ENCODE measurements around the gene ARHGAP26.
"Not testable (repeated sequence)": the region's sequence is repeated elsewhere in the genome, so short reads cannot be mapped to it uniquely, and the experiment has no call there.

The ARHGAP26 gene

DNA sequence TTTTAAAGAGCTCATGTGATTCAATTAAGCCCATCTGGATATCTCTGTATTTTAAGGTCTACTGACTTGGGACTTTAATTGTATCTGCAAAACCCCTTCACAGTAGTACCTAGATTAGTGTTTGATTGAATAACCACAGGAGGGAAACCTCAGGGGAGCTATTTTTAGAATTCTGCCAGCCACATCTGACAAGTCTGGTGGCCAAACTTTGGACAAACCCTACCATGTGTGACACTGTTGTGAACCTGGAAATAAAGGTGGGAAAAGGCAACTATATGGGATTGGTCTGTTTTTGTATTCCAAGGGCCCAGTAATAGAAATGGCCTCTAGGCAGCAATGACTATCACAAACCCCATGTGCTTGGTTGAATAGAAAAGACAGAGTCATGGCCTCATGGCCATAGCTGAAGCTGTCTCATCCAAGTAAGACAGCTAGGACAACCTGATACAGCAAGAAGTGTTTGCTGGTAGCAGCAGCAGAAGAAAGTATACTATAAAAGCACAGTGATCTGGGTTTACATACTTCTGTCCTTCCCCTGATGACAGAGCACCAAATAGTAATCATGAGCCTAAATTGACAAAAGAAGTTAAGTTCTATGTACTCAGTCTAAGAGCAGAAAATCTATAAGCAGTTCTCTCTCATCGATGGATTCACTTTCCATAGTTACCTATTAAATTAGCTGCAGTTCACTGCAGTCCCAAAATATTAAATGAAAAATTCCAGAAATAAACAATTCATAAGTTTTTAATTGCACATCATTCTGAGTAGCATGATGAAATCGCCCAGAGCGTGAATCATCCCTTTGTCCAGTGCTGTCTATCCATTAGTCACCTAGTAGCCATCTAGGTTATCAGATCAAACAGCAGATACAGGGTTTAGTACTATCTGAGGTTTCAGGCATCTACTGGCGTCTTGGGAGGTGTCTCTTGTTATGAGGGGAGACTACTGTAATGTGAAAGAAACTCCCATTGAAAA, 189.8 kb downstream of the ARHGAP26 start:
- no peak for DNase-seq (ENCODE audit: low read depth)

DNA sequence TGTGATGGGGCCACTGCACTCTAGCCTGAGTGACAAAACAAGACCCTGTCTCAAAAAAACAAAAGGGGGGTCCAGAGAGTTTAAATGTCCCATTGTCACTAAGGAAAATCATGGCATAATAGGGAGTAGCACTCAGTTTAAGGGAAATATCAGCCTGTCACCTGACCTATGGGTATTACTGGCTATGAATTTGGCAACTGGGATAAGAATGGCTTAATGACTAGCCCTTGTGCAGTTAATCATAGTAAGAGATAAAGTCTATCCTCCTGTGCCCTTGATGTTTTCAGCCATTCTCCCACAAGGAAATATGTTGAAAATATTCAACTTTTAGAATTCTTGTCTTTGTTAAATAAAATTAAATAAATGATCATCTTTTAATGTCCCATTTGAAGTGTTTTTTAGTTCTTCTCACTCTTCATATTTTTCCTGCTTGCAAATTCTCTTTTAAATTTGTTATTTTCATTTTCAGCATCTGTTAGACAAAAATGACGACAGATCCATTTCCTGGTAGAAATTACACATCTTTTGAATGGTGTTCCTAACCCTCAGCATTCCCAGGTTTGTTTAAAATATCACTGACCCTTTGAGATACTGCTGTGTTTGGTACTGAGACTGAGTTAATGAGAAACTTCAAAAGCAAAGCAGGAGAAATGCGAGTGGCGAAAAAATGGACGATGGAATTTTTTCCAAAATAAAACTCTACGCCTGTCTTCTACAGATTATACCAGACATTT, 191.4 kb downstream of the ARHGAP26 start:
- no peak for DNase-seq (ENCODE audit: low read depth)

DNA sequence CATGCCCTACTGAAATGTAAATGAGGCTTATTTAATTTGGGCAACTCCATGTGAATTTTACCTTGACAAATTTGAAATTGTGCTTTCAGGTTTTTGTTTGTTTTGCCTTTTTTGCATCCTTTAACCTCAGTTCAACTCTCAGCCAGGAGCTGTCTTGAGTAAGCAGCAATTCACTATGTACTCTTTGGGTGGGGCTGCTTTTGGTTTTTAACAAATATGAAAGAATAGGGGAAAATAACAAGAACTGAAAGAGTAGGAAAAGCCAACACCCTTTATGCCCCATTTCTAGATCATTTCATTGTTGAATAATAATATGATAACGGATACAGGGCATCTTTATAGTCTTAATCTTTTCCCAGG, 192.0 kb downstream of the ARHGAP26 start:
- no peak for DNase-seq (ENCODE audit: low read depth)

DNA sequence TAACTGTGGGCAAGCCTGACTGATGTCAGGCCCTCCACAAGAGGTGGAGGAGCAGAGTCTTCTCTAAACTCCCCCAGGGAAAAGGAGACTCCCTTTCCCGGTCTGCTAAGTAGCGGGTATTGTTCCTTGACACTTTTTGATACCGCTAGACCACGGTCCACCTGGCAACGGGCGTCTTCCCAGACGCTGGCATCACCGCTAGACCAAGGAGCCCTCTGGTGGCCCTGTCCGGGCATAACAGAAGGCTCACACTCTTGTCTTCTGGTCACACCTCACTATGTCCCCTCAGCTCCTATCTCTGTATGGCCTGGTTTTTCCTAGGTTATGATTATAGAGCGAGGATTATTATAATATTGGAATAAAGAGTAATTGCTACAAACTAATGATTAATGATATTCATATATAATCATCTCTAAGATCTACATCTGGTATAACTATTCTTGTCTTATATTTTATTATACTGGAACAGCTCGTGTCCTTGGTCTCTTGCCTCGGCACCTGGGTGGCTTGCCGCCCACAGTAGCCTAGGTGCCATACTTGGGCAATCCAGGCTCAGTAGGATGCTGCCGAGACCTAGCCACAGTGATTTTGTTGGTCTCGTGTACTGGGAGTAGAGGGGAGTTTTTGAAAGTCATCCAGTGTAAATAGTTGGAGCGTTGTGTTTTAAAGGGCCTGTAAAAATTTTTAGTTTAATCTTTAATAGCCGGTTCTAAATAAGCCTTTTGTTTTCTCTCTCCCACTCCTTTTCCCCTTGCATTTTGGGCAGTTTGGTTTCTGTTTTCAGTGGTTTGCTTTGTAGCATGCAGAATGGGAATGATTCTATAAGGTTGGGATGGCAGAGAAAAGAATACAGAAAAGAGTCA, 195.3 kb downstream of the ARHGAP26 start:
- DNase-seq (ENCODE audit: low read depth) = not testable (repeated sequence)

DNA sequence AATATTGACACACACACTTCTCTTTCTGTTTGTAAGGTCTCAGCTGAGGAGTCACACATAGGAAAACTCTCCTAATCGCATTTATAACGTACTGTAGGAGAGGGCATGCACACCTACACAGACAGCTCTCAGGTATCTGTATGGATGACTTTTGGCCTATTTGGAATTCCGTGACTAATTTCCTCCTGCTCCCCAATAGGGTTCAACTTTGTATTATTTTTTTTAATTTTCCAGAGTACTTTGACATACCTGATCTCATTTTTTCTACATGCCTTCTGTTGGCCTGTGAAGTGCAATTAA, 195.9 kb downstream of the ARHGAP26 start:
- DNase-seq (ENCODE audit: low read depth) = no peak

DNA sequence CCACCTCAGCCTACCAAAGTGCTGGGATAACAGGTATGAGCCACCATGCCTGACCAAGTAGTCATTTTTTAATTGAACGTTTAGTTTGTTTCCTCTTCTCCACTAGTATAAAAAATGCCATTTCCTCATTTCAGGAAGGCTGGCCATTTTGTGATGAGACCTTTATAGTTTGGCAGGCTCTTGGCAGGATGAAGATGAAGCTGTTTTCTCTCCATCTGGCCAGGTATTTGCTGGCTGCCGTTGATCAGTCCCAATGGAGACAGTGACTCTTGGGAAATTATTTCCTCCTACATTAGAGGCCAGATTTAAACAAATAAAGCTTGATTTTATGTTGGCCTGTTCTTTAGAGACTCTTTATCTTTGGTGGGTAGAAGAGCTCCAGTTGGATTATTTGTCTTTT, 199.0 kb downstream of the ARHGAP26 start:
- DNase-seq (ENCODE audit: low read depth) = no peak

DNA sequence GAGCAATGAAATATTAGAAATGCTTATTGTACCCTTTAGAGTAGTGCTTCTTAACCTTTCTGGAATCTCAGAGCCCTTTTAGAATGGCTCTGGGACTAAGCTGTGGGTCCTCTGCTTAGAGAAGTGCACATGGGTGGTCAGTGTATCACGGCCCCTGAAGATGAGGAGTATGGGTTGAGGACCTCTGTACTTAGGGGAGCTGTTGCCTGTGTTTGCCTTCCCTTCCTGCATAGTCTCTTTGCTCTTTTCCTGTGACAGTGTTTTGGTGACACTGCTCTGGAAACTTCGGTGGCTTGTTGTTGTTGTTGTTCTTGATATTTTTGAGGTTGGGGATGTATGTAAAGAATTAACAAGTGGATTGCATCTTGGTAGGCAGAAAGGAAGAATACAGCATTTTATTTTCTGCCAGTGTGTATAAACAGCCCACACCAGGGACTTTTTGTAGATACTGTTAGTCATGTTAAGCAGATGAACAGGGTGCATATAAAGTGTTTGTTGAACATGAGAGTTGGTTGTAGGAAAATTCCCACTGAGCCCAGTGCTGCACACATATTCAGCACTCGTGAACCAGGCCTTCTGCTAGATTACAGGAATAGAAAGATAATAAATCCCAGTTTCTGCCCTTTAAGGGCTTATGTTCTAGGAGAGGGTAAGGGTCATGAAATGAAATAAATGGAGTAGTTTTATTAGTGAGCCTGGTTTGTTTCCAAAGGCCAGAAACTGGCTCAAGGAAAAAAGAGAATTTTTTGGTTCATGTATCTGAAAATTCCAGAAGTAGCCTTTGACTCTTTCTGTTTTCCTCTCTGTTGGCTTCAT, 199.7 kb downstream of the ARHGAP26 start:
- DNase-seq (ENCODE audit: low read depth) = no peak

DNA sequence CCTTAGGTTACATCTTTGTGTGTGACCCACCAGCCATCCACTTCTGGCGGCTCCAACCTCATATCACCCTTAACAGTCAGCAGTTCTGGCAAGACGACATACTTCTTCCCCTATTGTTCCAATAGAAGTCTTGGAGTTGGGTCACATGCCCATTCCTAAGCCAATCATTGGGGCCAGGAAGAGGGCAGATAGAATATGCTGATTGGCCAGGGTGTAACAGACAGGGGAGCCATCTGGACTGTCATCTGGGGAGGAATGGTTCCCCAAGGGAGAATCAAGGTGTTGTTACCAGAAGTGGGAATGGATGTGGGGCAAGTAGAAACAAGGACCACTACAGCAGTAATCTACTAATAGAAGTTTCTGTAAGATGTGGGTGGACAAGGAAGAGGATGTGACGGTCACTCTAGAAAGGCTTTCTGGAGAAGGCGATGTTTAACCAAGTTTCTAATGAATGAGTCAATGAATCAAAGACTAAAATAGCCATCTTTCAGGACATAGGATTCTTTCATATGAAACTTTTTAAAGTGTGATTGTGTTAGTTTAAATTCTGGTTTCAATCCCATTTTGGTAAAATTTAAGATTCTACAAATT, 200.4 kb downstream of the ARHGAP26 start:
- no peak for DNase-seq (ENCODE audit: low read depth)

DNA sequence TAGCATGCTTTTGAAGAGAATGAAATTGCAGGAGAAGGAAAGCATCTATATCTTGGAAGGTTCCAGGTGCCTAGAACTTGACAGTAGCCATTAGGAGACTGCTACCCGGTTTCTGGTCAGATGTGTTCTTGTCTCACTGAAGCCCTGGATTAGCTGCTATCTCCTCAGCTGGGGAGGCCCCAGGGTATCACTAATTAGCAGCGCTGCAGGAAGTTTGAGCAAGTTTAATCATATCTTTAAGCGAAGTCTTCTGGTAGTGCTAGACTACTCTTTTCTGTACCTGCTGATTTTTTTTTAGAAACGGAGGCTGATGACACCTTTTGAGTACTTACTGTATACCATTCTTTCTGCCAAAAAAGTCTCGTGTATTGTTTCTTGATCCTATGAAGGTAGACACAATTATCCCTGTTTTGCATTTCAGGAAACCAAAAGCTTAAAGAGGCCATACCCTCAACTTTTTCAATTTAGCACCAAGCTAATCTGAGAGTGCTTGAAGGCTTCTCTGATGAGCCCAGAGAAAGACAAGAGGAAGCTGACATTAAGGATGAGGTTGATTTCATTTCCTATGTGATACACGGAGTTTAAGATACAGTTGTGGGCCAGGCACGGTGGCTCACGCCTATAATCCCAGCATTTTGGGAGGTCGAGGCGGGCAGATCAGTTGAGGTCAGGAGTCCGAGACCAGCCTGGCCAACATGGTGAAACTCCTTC, 201.3 kb downstream of the ARHGAP26 start:
- DNase-seq (ENCODE audit: low read depth) = no peak

DNA sequence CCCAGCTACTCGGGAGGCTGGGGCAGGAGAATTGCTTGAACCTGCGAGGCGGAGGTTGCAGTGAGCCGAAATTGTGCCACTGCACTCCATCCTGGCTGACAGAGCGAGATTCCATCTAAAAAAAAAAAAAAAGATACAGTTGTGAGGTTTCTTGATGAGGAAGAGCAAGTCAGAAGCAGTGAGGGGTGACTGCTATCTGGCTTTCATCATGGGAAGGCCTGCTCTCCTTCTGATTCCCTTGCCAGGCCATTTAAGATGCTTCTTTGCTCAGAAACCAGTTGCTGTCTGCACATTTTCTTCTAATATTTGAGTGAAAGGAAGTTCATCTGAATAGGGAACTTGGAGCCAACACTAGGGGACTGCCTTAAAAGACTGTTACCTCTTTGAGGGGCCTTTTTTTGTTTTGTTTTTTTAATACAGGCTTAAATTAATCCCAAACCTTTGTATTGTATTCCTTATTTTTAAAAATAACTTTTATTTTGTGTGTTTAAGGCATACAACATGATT, 201.9 kb downstream of the ARHGAP26 start:
- DNase-seq (ENCODE audit: low read depth) = no peak

DNA sequence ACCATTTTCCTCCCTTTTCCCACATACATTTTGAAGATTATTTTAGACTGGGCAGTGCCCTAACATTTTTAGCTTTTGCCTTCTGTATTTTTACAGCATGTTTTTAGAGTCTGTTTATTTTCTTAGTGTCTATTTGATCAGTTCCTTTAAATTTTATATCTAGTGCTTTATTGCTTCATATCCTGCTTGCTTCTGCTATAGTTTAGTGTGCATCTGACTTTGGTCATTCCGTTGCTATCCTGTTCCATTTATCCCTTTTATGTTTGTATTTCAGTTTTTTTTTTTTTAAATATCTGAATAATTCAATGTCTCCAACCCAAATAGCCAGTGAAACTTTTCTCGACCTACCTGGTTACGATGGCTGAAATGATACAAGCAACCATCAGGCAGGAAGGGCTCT, 203.8 kb downstream of the ARHGAP26 start:
- no peak for DNase-seq (ENCODE audit: low read depth)

DNA sequence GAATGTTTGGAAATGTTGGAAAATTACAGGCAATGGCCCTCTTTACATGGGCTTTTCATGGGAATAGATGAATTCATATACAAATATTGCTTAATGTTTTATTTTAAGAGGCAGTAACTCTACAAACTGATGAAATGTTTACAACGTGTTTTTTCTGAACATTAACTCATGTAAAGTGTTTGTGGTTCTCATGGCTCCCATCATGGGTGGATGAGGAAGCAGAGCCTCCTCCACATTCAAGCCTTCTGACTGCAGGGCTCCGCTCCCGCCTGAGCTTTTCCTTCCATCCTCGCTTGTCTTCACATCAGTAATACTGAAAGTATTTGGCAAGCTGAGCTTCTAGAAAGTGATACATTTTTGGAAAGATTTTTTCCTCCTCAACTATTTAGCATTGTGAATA, 204.2 kb downstream of the ARHGAP26 start:
- DNase-seq (ENCODE audit: low read depth) = no peak

DNA sequence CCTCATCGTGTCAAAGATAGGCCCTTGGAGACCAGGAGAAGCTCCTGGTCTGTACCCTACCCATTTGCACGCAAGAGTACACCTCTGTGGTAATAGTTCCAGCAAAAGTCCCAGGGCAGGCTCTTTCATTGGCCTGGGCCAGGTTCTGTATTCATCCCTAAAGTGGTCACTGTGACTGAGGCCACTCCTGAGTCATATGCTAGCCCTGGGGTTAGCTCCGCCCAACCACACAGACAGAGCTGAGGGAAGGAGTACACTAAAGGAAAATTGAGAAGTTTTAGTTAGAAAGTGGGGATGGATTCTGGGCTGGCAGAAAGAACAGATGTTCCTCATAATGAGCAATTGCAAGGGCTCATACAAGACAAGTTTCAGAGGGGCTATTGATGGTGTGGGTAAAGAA, 206.7 kb downstream of the ARHGAP26 start:
- DNase-seq (ENCODE audit: low read depth) = no peak

DNA sequence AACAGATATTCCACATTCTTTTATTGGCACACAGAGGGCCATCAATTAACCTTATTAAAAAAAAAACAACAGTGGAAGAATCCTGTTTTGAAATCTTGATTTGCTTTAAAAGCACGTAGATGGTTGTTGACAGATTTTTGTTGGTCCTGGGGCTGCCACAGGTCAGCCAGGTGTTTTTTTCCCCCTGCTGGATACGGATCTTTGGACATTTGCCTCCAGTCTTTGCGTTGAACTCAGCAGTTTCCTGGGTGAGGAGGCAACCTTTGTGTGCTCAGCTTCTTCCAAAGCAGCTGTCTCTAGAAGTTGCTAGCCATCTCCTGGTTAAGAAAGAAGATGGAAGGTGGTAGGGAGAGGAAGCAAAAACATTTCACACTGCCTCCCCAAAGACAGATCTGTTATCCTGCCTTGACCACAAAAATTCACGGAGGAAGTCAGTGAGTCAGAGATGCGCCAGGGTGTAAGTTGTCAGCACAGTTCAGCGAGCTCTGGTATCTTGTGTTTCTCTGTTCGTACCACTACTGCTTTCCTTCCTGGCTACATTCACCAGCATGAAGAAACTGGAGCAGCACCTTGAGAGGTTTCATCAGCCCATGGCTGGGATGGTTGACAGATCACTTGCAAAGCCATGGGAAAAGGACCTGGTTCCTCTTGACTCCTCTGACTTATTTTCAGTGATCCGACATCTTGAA, 207.3 kb downstream of the ARHGAP26 start:
- DNase-seq (ENCODE audit: low read depth) = peak; percentile 56

DNA sequence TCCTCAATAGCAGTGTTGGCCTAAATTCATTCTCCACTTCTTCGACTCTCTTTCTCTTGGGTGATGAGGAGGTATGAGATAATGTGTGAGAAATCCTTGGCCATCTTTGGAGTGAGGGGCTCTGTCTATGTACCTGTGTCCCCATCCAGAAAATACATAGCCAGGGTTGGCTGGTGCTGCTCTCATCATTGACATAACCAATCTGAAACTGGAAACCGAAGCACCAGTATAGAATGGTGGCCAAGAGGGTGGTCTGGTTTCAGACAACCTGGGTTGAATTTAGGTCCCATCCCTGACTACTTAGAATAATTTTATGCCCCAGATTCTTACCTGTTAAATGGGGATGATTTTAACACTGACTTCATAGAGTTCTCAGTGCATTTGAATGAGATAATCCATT, 208.1 kb downstream of the ARHGAP26 start:
- DNase-seq (ENCODE audit: low read depth) = no peak

DNA sequence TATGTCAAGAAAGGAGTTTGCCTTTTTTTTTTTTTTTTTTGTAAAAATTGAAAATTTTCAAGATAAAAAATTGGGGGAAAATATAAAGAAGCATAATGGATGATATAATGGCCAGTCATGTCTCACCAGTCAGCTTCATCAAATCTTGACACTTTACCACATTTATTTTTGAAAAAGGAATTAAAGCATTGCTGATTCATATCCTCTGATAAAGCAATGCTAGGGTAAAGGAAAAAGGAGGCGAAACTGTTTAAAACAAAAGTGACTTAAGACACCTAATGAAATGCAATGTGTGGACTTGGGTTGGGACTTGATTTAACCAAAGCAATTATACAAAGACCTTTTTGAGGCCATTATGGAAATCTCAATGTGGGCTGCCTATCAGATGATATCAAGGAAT, 208.5 kb downstream of the ARHGAP26 start:
- DNase-seq (ENCODE audit: low read depth) = no peak

DNA sequence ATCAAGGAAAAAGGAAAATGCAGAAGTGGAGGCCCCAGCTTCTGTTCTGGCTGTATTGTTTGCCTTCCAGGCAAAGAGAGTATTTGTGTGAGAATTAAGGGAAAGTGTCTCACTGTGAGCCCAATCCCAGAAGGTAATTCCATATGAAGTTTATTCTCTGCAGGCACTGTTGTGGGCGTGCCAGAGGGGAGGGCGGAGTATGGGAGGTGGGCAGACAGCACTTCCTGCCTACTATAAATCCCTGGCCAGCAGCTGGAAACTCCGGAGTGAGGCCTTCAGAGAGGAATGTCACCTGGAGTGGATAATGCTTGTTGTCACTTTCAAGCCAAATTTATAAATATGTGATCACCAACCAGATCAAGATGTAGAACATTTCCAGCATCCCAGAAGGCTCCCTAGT, 209.5 kb downstream of the ARHGAP26 start:
- DNase-seq (ENCODE audit: low read depth) = no peak

DNA sequence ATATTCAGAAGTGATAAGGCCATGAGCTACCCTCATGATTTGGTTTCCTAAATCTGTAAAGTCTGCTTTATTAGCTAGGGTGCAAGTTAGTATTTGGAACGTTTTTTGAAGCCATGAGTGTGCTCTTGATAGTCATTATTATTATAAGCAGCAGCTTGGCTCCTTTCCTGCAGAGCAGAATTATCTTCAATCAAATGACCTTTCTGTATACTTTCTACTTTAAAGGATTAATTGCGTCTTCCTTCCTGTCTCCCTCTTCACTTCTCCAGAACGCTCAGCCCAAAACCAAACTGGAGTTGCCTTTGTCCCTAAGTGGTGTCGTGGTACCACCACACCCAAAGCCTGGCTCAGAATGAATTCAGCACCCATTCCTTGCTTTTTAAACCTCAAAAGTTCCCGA, 211.3 kb downstream of the ARHGAP26 start:
- no peak for DNase-seq (ENCODE audit: low read depth)

DNA sequence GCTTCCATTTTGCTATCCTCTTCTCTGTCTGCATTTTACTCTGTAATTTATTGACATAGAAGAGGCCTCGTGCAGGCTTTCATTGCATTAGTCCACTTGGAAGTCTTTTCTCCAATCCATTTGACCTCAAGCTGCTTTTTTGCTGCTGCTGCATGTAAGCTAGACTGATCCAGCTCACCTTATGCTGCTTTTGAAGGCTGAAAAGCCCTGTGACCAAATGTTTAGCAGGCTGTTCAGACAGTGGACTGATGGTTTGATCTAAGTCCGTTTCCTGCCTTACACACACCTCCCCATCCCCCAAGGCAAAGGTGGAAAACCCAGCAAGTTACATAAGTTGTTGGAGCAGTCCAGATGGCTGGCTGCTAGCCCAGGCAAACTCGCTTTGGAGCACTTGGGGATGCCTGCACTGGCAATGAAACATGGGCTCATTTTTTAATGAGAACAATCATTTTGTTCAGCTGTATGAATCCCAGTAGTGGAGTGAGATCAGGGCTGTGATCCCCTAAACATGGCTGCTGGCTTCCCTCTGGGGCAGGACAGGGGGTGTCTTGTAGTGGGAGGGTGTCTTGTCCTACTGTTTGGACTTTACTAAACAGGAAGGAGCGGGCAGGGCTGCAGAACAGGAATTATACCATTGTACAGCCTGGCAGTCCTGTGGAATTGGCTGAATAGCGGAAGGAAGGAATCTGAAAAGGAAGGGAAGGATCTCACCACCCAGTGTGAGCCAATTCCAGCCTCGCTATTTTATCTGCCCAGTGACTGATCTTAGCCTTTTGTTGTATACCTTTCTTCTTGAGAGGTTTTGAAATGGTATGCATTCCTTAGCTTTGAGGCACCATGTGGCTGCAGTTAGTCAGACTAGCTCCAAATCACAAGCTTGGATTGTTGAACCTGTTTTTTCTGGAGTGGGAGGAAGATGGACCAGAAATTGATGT, 212.0 kb downstream of the ARHGAP26 start:
- no peak for DNase-seq (ENCODE audit: low read depth)
